ENCODE data around the gene EPN2.

EPN2 gene

GRCh38 chr17:19296786-19297778, 59.9 kb downstream of the EPN2 start:
- no peak for DNase-seq

DNA sequence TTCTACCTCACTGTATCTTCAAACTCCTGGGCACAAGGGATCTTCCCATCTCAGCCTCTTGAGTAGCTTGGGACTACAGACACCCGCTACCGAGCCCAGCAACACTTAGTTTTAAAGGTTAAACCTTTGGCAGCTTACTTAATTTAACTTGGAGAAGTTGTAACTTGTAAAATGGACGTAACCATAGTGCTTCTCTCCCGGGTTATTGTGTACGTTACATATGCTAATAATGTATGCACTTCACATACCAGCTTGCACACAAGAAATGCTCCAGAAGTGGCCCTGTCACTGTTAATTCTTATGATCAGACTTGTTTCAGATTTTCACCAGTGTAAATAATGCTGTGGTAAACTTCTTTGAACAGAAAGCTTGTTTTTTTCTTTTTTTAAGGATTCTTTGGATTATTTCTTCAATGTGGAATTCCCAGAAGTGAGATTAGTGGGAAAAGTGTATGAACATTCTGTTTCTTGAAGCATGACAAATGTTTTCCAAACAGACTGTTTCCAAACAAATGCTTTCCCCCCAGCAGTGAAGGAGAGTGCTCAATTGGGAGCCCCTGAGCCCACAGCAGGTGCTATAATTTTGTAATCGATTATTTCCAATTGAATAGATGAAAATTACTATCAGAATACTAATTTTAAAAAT, 61.5 kb downstream of the EPN2 start:
- no peak for DNase-seq

- no peak for DNase-seq
Observed at GRCh38 chr17:19299214-19299747, 62.1 kb downstream of the EPN2 start.

GRCh38 chr17:19299866-19300265, 62.7 kb downstream of the EPN2 start:
- no peak for DNase-seq

DNA sequence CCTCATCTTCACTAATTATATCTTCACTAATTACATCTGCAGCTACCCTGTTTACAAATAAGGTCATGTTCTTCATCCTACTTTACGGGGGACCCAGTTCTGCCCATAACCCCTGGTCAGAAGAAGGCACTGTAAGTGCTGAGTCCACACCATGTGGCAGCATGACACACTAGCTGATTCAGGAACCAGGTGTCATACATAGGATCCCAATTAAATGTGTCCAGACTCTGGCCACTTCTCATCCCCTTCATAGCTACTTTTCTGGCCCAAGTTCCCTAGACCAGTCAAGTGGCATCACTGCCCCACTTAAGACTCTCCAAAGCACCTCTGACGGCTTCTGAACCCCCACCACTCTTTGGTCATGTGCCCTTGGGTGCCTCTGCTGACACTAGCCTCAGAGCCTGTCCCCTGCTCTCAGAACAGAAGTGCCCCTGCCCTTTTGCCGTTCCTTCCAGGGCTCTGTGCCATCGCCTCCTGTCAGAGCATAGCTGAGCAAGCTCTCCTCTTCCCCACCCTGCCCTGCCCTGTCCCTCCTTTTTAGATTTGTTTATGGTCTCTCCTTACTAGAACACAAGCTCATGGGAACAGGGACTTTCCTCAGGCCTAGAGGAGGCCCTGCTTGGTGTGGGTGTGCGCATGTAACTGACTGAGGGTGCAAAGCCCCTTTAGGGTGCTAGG, 64.2 kb downstream of the EPN2 start:
- no peak for DNase-seq

- DNase-seq = no peak
Observed at GRCh38 chr17:19301973-19302372, 64.8 kb downstream of the EPN2 start.

- DNase-seq = no peak
Observed at GRCh38 chr17:19302791-19303331, 65.7 kb downstream of the EPN2 start.

DNA sequence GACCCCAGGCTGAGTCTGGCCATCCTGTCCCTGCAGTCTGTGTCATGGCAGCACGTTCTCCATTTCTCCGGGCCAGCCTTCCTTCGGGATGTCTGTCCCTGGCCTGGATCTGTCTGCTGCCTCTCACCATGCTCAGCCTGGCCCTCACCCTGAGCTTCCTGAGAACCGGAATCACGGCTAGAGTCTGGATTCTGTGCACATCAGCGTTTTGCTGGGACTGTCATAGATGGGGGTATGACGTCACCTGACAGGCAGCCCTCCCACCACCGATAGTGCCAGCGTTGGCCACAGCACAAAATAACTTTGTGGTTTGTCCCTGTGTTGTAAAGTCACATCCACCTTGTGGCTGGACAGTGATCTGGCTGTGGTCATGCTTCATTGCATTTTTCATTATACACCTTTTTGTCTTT, 66.2 kb downstream of the EPN2 start:
- DNase-seq = no peak

GRCh38 chr17:19304209-19304608, 67.0 kb downstream of the EPN2 start:
- DNase-seq = no peak

DNA sequence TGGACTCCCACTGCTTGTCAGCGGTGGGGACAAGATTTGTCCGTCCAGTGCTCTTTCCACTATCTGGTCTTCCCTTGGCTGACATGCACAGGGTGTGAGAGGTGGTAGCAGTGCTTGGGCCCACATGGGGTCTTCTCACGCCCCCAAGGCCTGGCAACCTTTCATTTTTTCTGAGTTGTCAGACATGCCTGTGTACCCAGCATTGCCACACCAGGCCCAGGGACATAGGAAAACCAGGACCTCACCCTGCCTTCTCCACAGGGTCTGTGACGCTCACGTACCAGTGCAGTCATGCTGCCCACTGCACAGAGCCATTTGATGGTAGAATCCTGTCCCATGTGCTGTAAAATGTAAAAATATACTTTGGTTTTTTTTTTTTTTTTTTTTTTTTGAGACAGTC, 67.6 kb downstream of the EPN2 start:
- no peak for DNase-seq

DNA sequence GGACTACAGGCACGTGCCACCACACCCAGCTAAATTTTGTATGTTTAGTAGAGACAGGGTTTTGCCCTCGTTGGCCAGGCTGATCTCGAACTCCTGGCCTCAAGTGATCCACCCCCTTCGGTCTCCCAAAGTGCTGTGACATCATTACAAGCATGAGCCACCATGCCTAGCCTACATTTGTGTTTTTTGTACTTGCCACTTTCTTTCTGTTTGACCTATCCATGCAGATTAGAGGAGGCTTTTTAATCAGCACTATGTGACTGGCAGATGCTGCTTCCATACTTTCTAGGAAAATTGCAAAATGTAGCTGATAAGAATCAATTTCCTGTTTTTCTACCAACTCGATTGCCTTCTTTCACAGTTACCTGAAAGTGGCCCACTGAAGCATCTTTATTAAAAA, 68.1 kb downstream of the EPN2 start:
- no peak for DNase-seq

DNA sequence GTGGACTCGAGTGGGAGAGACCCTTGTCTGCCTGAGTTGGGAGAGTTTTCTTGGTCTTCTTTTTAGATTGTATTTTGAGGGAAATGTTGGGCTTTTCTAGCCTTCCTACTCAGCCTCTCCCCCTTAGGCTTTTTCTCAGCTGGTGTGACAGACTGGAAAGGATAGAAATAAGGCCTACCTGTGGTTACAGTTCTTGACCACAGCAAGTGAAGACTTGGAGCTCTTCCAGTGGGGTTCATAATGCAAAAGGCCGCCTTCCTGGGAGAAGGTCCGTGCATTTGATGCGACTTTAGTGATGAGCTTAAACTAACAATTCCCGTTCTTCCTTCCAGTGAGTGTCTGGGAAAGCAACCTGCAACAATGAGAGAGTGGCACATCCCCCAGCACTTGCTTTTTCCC, 68.6 kb downstream of the EPN2 start:
- no peak for DNase-seq

DNA sequence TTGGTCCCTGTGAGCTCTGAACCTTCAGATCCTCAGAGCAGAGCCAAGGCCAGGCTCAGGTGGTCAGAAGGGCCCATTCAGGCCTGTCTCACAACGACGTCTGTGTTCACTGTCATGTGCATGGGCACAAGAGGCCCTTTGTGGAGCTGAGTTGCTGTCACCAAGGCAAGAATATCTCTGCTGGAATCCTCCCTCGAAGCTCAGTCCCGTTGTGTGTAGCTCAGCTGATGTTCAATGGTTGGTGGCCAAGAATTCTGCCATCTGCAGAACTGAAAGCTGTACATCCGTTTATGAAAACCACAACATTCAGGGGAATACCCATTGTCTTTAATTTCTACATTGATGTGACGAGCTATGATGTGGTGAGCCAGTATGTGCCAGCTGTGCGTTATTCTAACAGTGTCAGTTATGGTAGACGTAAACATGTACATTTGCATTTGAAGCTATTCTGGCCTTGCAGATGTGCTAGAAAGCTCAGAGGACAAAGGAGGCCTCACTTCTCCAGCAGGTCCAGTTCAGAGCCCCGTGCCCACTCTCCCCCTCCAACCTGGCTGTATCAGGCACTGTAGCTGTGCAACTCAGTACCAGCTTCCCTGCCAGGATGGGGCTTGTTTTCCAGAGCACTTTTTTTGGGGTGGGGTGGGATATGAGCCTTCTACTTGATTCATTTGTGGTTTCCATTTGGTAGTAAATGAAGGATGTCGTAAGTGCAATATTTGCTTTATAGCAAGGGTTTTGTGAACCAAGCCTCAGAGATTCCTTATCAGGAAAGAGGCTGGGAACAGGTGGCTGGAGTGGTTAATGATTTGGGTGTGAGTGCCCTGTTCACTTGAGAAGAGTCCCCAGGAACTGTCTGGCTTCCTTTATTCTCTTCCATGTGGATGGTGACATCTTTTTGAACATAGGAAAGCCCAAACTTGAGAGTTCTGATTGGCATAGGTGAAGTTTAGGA, 69.3 kb downstream of the EPN2 start:
- DNase-seq = no peak

DNA sequence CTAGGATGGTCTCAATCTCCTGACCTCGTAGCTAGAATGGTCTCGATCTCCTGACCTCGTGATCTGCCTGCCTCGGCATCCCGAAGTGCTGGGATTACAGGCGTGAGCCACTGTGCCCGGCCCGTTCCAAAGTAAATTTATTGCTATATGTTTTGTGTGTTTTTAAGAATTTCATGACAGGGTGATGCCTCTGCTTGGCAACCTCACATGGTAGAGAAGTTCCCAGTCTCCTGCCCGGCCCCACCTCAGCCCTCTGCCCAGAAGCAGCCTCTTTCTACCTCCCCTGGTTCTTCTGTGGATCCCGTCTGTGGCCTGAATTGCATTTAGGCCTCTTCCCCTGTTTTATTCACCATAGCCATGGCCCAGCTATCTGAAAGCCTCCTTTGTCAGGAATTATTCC, 70.4 kb downstream of the EPN2 start:
- no peak for DNase-seq

DNA sequence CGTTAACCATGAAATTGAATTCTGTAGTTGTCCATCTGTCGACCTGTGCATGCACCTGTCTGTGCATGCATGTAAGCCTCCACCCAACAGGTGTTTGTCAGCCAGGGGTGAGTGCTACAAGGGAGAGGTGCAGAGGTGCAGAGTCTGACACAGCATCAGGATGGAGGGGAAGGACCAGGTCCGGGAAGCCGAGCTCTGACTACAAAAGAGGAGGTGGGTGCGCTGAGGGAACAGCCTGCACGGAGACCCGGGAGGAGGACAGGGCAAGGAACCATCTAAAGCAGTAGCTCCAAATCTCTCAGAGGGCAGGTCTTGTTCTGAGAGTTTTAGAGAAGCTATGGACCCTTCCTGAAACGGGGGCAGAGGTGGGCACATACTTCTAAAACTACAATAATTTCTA, 71.2 kb downstream of the EPN2 start:
- DNase-seq = no peak

DNA sequence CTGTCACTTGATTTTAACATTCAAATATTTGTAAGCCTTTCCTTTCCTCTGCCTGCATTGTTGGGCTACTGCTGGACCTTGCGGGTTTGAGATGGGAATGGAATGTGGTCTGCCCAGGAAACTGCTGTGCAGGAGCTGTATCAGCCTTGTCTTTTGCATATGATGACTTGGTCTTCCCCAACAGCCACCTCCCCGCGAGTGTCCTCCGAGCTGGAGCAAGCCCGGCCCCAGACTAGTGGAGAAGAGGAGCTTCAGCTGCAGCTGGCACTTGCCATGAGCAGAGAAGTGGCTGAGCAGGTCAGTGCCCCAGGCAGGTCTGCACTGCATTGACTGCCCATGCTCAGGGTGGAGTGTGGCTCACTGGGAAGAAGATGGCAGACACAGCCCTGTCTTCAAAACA, 72.5 kb downstream of the EPN2 start:
- DNase-seq = no peak

- no peak for DNase-seq
Observed at GRCh38 chr17:19310151-19310550, 73.0 kb downstream of the EPN2 start.

- DNase-seq = no peak
Observed at GRCh38 chr17:19311016-19311415, 73.8 kb downstream of the EPN2 start.

DNA sequence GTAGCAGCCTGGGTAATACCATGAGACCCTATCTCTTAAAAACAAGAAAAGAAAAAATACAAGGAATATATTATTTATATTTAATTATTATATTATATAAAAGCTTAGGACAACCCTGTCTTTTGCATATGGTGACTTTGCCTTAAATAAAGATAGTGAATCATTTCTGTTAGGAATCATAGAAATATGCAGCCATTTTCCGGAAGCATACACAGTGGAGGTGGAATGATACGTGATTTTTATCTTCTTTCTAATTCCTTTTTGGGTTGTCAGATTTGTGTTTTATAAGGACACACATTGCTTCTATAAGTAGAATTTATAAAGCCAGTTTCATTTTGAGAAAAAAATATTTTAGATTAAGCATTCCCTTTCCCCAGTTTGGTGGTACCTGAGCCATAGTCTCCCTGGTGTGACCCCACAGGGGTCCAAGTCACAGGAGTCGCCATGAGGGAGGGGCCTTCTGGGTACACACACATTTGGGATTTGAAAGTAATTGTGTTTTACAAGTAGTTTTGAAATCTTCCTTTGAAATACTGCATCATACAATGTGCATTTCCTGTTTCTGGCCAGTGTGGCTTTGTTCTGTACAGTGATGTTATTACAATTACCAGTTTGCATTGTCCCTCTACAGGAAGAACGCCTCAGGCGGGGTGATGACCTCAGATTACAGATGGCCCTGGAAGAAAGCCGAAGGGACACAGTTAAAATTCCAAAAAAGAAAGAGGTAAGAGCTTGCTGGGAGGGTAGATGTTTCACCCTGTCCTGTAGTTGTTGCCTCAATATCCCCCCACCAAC, 74.5 kb downstream of the EPN2 start:
- DNase-seq = no peak

- DNase-seq = no peak
Observed at GRCh38 chr17:19312406-19312805, 75.2 kb downstream of the EPN2 start.

Data from right forelimb (tissue), 1 donor.